NB4 (cell line): ENCODE data around the gene TIGAR.

Experiments used
- MYC ChIP-seq: IDR thresholded peaks from 2 replicates; pipeline ENCODE4 v1.6.1; 2011; ENCODE audit warnings: low read depth, low read length
- POLR2A ChIP-seq: IDR thresholded peaks from 2 replicates; pipeline ENCODE4 v1.6.1; 2011; ENCODE audit warnings: mild to moderate bottlenecking; ENCODE audit not compliant: insufficient read length; ENCODE audit errors: extremely low read depth
- TF ChIP-seq, protein P1 (sequence below): IDR thresholded peaks from one replicate; pipeline ENCODE4 v1.5.1; 2012; ENCODE audit warnings: low read depth, low read length

DNA sequence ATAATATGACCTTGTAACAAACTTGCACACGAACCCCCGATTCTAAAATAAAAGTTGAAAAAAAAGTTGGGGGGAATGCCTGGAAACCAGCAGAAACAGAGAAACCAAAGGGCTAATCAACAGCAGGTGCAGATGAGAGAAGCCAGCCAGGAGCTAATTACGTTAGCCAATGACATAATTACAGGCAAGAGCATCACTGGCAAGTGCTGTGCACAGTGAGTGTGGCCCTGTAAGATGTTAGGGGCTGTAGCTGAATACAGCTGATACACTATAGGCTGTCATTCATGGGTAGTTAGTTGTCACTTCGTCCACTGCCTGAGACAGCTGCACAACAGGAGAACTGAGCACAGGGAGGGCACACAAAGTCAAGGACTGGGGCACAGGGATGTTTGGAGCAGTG, 65.8 kb downstream of the TIGAR start:
- TF ChIP-seq POLR2A = no peak
- TF ChIP-seq, protein P1, sequence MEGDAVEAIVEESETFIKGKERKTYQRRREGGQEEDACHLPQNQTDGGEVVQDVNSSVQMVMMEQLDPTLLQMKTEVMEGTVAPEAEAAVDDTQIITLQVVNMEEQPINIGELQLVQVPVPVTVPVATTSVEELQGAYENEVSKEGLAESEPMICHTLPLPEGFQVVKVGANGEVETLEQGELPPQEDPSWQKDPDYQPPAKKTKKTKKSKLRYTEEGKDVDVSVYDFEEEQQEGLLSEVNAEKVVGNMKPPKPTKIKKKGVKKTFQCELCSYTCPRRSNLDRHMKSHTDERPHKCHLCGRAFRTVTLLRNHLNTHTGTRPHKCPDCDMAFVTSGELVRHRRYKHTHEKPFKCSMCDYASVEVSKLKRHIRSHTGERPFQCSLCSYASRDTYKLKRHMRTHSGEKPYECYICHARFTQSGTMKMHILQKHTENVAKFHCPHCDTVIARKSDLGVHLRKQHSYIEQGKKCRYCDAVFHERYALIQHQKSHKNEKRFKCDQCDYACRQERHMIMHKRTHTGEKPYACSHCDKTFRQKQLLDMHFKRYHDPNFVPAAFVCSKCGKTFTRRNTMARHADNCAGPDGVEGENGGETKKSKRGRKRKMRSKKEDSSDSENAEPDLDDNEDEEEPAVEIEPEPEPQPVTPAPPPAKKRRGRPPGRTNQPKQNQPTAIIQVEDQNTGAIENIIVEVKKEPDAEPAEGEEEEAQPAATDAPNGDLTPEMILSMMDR = no peak
- TF ChIP-seq MYC = no peak
